MM.1S (cell line): ENCODE results near the gene MINK1.

ENCODE experiments used
- CTCF ChIP-seq: fragments of 300-600 bp; sonication (generic); IDR thresholded peaks from 2 replicates; pipeline ENCODE4 v1.5.1; 2016; ENCODE audit warnings: antibody characterized with exemption, low read length, mixed read lengths
- EZH2 ChIP-seq: fragments of 300-600 bp; sonication (generic); optimal IDR thresholded peaks from 2 replicates; pipeline ENCODE3; 2017; ENCODE audit warnings: low read depth, mild to moderate bottlenecking, antibody characterized with exemption, low read length, mixed read lengths

- TF ChIP-seq CTCF = no peak
- TF ChIP-seq EZH2 = no peak
Measured at GRCh38 chr17:4822835-4823234, 10.3 kb upstream of the MINK1 start.
